DMS79 (cell line): Measurements from ENCODE around the gene RAPGEF1.

Experiments
- DNase-seq: peaks from one replicate; lab custom pipeline; 2025; lab: John Stamatoyannopoulos, UW

The RAPGEF1 gene

GRCh38 chr9:131583836-131584555, 155.9 kb downstream of the RAPGEF1 start:
- DNase-seq: no peak

- DNase-seq: no peak
Observed at GRCh38 chr9:131583337-131583645, 156.6 kb downstream of the RAPGEF1 start.

- no peak for DNase-seq
Observed at GRCh38 chr9:131582466-131583336, 157.2 kb downstream of the RAPGEF1 start.

GRCh38 chr9:131582056-131582455, 157.8 kb downstream of the RAPGEF1 start:
- no peak for DNase-seq

GRCh38 chr9:131580358-131580757, 159.5 kb downstream of the RAPGEF1 start:
- no peak for DNase-seq

GRCh38 chr9:131579789-131580211, 160.1 kb downstream of the RAPGEF1 start:
- DNase-seq: no peak

GRCh38 chr9:131578731-131579504, 161.0 kb downstream of the RAPGEF1 start:
- DNase-seq: no peak

- DNase-seq: no peak
Observed at GRCh38 chr9:131578021-131578420, 161.9 kb downstream of the RAPGEF1 start.

- no peak for DNase-seq
Observed at GRCh38 chr9:131577005-131578000, 162.6 kb downstream of the RAPGEF1 start.

- no peak for DNase-seq
Observed at GRCh38 chr9:131575946-131576853, 163.7 kb downstream of the RAPGEF1 start.

- no peak for DNase-seq
Observed at GRCh38 chr9:131574730-131575640, 164.9 kb downstream of the RAPGEF1 start.

- DNase-seq: no peak
Observed at GRCh38 chr9:131567910-131568309, 172.0 kb downstream of the RAPGEF1 start.

GRCh38 chr9:131566158-131566557, 173.7 kb downstream of the RAPGEF1 start:
- DNase-seq: no peak

GRCh38 chr9:131565369-131565768, 174.5 kb downstream of the RAPGEF1 start:
- no peak for DNase-seq

- no peak for DNase-seq
Observed at GRCh38 chr9:131562032-131562959, 177.6 kb downstream of the RAPGEF1 start.

GRCh38 chr9:131559421-131560000, 180.4 kb downstream of the RAPGEF1 start:
- no peak for DNase-seq

GRCh38 chr9:131557855-131558548, 181.9 kb downstream of the RAPGEF1 start:
- no peak for DNase-seq
